Amygdala (tissue), 56 donors: ENCODE measurements around the gene AP2A1.
"Not testable (repeated sequence)": the region's sequence is repeated elsewhere in the genome, so short reads cannot be mapped to it uniquely, and the experiment has no call there.

Experiments
- DNase-seq, 56 donors: peaks; one replicate each; lab custom pipeline; 2025; lab: John Stamatoyannopoulos, UW

The AP2A1 gene

GRCh38 chr19:49766930-49767299 lies at the start of gene AP2A1:
Gene AP2A1 (plus strand): TSS chr19:49767001. CDS start chr19:49767134, 133 bp downstream.
- DNase-seq, result no peak

- peak in 1 of 56 donors; percentile 5 for DNase-seq
Observed at GRCh38 chr19:49718511-49718910, 48.3 kb upstream of the AP2A1 start.

GRCh38 chr19:49718991-49719390 lies 47.8 kb upstream of the AP2A1 start:
- DNase-seq, result no peak

GRCh38 chr19:49719420-49719819 lies 47.4 kb upstream of the AP2A1 start:
- not testable (repeated sequence) for DNase-seq

DNA sequence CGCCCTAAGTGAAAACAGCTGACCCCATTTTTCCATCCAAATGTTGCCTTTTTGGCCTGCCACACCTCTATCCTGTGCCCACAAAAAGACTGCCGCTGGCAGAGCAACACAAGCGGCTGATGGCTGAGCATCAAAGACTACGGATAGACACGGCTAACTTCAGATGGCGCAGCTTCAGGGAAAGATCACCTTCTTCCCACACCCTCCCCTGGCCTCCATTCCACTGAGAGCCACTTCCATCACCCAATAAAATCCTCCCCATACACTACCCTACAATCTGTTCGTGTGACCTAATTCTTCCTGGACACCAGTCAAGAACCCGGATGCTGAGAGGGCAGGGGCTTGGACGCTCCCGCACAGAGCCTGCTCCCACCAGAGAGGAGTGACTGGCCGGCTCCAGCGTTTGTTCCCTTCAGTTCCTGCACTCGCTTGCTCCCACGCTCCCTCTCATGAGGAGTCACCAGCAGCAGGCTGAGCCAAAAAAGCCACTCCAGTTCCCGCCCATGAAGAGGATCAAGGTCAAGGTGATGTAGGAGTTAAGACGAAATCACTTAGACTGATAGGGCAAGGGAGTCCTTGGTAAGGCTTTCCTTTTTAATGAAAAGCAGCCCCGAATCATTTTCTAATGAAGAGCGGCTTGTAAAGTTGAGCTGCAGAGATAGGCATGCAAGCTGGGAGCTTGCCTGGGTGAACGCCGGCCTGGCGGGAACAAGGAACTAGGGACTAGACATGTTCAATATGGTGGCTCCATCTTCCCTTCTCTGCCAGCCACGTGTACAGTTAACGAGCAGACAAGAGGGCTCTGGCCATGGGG lies 39.4 kb upstream of the AP2A1 start:
- peak in 4 of 56 donors; percentile 5 to 28 (median 10) for DNase-seq

- DNase-seq, result no peak
Observed at GRCh38 chr19:49730166-49730565, 36.6 kb upstream of the AP2A1 start.

DNA sequence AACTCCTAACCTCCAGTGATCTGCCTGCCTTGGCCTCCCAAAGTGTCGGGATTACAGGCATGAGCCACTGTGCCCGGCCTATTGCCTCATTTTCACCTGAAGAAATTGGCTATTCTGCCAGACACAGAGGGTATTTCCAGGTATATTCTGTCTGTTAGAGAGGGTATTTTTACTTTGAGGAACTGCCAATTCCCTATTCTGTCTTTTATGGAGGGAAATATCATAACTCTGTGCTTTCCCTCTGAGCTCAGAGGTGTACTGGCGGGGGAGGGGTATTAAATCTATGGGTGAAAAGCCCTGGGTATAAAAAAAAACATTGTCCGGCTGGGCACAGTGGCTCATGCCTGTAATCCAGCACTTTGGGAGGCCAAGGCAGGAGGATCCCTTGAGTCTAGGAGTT lies 28.5 kb upstream of the AP2A1 start:
- DNase-seq, result no peak

- no peak for DNase-seq
Observed at GRCh38 chr19:49739098-49739497, 27.7 kb upstream of the AP2A1 start.

GRCh38 chr19:49739933-49740332 lies 26.9 kb upstream of the AP2A1 start:
- DNase-seq, result no peak

GRCh38 chr19:49741210-49741844 lies 25.5 kb upstream of the AP2A1 start:
- no peak for DNase-seq

DNA sequence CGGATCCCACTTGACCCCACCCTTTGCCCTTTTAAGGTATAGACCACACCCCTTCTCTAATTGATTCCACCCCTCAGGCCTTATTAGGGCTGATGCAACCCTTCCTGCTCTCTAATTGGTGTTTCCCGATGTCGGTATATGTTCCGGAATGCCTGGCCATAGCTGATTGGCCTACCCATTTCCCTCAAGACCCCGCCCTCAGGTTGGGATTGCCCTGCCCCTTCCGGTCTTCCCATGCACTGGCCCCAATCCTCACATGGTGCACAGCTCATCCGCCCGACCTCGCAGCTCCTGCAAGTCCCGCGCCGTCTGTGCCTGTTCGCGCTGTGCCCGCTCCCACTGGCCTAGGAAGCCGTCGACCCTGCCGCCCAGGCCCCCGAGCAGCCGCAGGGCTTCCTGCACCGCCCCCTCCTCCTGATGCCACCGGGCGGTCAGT lies 21.8 kb upstream of the AP2A1 start:
- no peak for DNase-seq

- DNase-seq, result peak in 22 of 56 donors; percentile 5 to 74 (median 20)
Observed at GRCh38 chr19:49746206-49746958, 20.4 kb upstream of the AP2A1 start.

DNA sequence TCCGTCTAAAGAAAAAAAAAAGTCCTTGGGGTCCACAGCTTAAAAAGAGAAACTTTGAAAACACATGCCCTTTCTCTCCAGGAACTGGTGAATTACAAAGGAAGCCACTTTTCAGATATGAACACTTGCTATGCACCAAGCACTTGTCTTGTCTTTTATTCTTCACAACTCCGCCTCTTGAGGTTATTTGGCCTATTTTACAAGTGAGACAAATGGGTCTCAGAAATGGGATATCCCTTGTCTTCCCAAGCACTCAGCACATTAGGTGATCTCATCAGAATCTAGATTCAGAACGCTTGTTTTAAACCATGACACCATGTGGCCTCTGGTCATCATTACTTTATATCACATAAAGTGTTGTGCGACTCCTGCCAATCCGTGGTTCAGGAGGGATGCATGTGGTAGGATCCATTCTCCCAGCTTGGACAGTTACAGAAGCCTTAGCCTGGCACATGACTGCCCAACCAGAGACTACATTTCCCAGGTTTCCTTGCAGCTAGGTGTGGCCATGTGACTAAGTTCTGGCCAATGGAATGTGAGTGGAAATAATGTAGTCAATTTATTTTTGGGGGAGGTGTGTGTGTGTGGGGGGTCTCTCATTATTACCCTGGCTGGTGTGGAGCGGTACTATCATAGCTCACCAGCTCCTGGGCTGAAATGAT lies 17.6 kb upstream of the AP2A1 start:
- DNase-seq, result peak in 2 of 56 donors; percentile 4 to 7

GRCh38 chr19:49749771-49750170 lies 17.0 kb upstream of the AP2A1 start:
- DNase-seq, result no peak

DNA sequence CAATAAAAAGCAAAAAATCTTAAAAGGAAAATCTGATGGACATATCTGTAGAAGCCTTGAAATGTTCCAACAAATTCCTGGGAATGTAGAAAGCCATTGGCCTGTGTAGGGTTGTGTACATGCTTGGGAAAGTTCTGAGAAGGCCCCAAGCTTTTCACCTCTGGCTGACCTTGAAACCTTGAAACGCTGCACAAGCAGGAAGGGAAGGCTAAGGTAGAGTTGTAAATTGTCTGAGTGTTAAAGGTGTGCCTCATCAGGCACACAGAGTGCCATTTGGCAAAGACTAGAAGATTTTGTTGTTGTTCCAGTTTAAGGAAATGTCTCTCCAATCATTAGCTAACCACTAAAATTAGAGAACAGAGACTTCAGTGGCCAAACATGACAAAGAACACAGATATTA lies 14.1 kb upstream of the AP2A1 start:
- DNase-seq, result no peak

- no peak for DNase-seq
Observed at GRCh38 chr19:49755956-49756355, 10.8 kb upstream of the AP2A1 start.

DNA sequence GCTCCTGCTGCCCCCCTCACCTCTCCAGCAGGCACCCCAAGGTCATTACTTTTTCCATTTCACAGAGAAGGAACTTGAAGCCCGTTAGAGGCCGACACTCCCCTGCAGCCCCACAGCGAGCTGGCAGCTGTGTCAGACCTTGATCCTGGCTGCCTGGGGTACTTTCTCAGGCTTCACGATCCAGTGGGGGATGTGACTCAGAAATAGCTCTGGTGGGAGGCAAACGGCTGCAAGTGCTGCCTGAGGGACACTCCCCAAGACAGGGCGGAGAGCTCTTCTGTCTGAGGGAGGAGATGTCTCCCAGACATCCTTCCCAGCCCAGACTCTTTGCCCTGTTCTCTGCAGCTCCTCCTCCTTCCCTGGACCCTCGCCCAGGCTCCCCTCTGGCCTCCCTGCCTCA lies 8.5 kb upstream of the AP2A1 start:
- peak in 5 of 56 donors; percentile 9 to 34 (median 14) for DNase-seq

GRCh38 chr19:49761249-49761624 lies 5.6 kb upstream of the AP2A1 start:
- DNase-seq, result no peak

GRCh38 chr19:49761625-49762311 lies 5.0 kb upstream of the AP2A1 start:
- no peak for DNase-seq

DNA sequence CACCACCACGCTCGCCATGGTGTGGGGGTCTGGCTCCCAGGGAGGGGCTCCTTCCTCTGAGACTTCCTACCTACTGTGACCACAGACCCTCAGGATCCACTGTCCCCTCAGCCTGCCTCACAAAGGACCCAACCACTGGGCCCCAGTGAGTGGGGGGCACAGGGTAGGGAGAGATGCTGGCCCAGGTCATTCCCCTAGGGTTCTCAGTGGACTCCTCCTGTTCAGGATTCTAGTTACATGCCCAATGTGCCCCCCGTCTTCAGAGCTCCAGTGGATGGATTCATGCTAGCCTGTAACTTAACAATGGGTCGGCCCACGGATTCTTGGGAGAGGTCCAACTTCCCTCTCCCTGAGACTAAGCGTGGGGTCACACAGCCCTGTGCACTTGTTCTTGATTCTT lies 3.6 kb upstream of the AP2A1 start, which contains the start of gene TSKS:
Gene TSKS (minus strand): TSS at position 77 of the 400 bp plus-strand sequence. CDS start 59 bp downstream, at position 18.
- no peak for DNase-seq
